Measurements from ENCODE around the gene TMC5.
"Not testable (repeated sequence)": the region's sequence is repeated elsewhere in the genome, so short reads cannot be mapped to it uniquely, and the experiment has no call there.

The TMC5 gene

DNA sequence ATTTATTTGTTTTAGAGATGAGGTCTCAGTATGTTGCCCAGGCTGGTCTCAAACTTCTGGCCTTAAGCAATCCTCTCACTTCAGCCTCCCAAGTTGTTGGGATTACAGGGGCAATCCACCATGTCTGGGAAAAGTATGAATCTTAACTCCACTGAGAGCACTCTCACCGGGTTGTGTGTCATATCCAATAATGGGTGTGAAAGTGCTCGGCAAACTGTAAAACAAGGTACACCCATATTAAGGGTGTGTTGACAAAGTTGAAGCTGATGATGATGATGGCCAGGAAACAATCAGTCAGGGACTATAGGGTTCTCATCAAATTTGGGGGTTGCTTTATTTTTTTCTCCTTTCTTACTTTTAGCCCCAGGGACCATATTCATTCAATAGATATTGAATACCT, 25.3 kb upstream of the TMC5 start:
- no peak for DNase-seq (ENCODE audit: low read depth)
- H3K4me3 ChIP-seq (ENCODE audit: control insufficient read depth, low read depth, low read length) = no peak overlapping the region
- no peak for TF ChIP-seq CTCF (conservative IDR thresholded peaks at IDR 0.05; ENCODE audit: control insufficient read depth, insufficient read depth, low read depth, low read length)

GRCh38 chr16:19393226-19394111, 24.2 kb upstream of the TMC5 start:
- H3K4me3 ChIP-seq (ENCODE audit: control insufficient read depth, low read depth, low read length) = no peak overlapping the region
- peak; percentile 27 for DNase-seq (ENCODE audit: low read depth)
- TF ChIP-seq CTCF (conservative IDR thresholded peaks at IDR 0.05; ENCODE audit: control insufficient read depth, insufficient read depth, low read depth, low read length) = no peak

DNA sequence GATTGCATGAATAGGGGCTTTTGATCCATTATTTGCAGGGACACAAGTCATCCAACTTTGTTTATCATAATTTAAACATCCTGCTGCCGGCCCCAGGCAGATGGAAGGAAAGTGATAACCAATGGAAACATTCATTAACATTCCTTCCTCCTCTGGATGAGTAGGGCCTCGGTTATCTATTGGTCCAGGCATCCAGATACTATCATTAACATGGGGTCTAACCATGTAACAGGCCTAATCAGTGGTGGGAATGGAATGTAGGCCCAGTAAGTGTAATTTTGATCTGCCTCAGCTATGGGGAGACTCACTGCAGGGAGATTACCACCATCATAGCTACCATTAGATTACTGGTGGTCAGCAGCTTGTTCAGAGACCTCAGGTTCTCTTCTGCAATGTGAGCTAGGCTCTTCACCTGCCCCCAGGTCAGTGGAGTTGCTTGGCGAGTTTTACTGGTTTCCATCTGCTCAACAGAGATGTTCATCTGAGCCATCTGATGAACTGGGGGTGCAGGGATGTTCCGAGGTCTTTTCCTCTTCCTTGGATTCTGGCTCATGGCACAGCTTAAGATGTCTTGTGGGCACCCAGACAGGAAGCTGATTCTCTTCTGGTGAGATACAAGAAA, 21.9 kb upstream of the TMC5 start:
- H3K4me3 ChIP-seq (ENCODE audit: control insufficient read depth, low read depth, low read length) = not testable (repeated sequence)

GRCh38 chr16:19396555-19397011, 21.1 kb upstream of the TMC5 start:
- DNase-seq (ENCODE audit: low read depth) = no peak
- H3K4me3 ChIP-seq (ENCODE audit: control insufficient read depth, low read depth, low read length) = no peak overlapping the region
- TF ChIP-seq CTCF (conservative IDR thresholded peaks at IDR 0.05; ENCODE audit: control insufficient read depth, insufficient read depth, low read depth, low read length) = no peak

More for the DNA sequence above, 21.9 kb upstream of the TMC5 start:
- not testable (repeated sequence) for DNase-seq (ENCODE audit: low read depth)

DNA sequence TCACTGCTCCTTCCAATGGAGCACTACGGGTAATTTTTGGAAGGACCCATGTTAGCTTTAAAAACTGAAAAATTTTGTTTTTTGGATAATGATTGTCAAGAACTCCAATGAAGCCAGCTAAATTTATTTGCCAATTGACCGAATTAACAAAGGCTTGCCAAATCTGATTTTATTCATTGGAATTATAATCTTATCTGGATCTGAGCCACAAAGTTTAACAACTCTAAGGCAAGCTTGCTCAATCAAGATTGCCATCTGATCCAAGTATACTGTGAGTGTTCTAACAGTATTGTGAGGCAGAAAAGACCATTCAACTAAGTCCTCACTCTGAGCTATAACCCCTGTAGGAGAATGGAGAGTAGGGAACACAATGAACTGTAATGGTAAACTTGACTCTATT, 20.3 kb upstream of the TMC5 start:
- DNase-seq (ENCODE audit: low read depth); H3K4me3 ChIP-seq (ENCODE audit: control insufficient read depth, low read depth, low read length): not testable (repeated sequence)

GRCh38 chr16:19400711-19401110, 17.0 kb upstream of the TMC5 start:
- peak; percentile 5 for DNase-seq (ENCODE audit: low read depth)
- H3K4me3 ChIP-seq (ENCODE audit: control insufficient read depth, low read depth, low read length) = no peak overlapping the region
- peak; percentile 16 for TF ChIP-seq CTCF (conservative IDR thresholded peaks at IDR 0.05; ENCODE audit: control insufficient read depth, insufficient read depth, low read depth, low read length)

- TF ChIP-seq CTCF (conservative IDR thresholded peaks at IDR 0.05; ENCODE audit: control insufficient read depth, insufficient read depth, low read depth, low read length) = no peak
- H3K4me3 ChIP-seq (ENCODE audit: control insufficient read depth, low read depth, low read length) = no peak overlapping the region
These were observed 10.7 kb upstream of the TMC5 start for GRCh38 chr16:19406891-19407491.

More at GRCh38 chr16:19406891-19407491, 10.7 kb upstream of the TMC5 start:
- DNase-seq (ENCODE audit: low read depth) = no peak

Data from fibroblast of mammary gland (primary cell).